HG03565 (cell line): ENCODE measurements around the gene GALK1.

Experiments
- ATAC-seq: cut with Tn5 transposase; IDR thresholded peaks from one replicate; pipeline ENCODE4 v1.9.1; 2021; ENCODE audit warnings: mild to moderate bottlenecking, moderate library complexity; ENCODE audit not compliant: unreplicated experiment

GALK1 gene

GRCh38 chr17:75751676-75752404 is 13.2 kb downstream of the GALK1 start:
- no peak for ATAC-seq

DNA sequence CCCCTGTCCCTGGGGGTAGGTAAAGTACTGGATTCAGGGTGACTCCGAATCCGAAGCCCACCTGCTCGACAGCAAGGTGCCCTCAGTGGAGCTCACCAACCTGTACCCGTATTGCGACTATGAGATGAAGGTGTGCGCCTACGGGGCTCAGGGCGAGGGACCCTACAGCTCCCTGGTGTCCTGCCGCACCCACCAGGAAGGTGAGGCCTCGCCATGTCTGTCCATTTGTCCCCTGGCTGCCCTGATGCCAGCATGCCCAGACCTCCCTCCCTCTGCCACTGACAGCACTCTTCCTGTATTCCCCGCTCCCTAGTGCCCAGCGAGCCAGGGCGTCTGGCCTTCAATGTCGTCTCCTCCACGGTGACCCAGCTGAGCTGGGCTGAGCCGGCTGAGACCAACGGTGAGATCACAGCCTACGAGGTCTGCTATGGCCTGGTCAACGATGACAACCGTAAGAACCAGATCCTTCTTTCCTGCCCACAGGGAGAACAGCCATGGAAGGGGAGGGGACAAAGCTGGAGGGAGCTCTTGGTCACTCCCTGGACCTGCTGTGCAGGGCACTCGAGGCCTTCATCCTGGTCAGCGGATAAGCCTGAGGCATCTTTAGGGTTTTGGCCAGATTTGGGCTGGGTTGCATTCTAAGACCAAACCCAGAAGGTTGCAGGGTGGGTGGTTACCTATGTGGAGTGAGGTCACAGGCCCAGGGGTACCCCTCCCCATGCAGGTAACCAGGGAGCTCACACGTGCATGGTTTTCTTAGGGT is 14.2 kb downstream of the GALK1 start:
- ATAC-seq, result no peak

- no peak for ATAC-seq
These were observed 15.2 kb downstream of the GALK1 start for GRCh38 chr17:75749545-75750389.

- no peak for ATAC-seq
These were observed 16.3 kb downstream of the GALK1 start for GRCh38 chr17:75748706-75749105.

DNA sequence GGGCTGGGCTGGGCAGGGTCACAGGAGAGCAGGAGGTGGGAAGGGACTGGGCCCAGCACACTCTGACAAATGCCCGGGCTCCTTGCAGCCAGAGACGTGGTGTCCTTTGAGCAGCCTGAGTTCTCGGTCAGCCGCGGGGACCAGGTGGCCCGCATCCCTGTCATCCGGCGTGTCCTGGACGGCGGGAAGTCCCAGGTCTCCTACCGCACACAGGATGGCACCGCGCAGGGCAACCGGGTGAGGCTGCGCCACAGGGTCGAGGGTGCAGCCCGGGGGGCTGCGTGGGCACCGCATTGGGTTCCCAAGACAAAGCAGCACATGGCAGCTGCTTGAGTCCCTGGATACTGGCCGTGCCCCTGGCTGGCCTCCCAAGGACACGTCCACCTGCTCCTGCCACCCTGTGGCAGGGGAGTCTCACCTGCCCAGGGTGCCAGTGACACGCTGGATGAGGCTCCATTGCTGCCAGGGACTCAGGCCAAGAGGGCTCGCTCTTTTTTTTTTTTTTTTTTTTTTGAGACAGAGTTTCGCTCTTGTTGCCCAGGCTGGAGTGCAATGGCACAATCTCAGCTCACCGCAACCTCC is 21.3 kb downstream of the GALK1 start:
- no peak for ATAC-seq

DNA sequence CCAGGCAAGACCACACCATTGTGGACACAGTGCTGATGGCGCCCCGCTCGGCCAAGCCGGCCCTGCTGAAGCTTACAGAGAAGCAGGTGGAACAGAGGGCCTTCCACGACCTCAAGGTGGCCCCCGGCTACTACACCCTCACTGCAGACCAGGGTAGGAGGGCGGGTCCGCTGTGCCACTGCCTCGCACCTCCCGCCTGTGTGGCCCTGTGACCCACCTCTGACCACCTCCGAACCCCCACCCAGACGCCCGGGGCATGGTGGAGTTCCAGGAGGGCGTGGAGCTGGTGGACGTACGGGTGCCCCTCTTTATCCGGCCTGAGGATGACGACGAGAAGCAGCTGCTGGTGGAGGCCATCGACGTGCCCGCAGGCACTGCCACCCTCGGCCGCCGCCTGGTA is 22.7 kb downstream of the GALK1 start:
- no peak for ATAC-seq

- ATAC-seq, result no peak
These were observed 24.3 kb downstream of the GALK1 start for GRCh38 chr17:75740631-75741077.

DNA sequence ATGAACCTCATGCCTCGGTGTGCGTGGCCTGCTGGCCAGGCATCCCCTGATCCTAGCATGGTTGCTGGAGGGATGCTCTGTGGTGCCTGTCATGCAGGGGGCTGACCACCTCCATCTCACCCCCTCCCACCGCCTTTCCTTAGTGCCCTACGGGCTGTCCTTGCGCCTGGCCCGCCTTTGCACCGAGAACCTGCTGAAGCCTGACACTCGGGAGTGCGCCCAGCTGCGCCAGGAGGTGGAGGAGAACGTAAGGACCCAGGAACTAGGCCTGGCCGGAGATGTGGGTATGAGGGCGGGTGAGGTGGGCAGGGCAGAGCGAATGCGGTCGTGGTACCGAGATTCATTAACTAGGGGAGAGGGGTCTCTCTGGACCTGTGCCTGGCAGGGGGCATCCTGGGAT is 24.8 kb downstream of the GALK1 start:
- ATAC-seq, result no peak

- ATAC-seq, result no peak
These were observed 25.2 kb downstream of the GALK1 start for GRCh38 chr17:75739801-75740200.

GRCh38 chr17:75739174-75739573 is 25.8 kb downstream of the GALK1 start:
- no peak for ATAC-seq

DNA sequence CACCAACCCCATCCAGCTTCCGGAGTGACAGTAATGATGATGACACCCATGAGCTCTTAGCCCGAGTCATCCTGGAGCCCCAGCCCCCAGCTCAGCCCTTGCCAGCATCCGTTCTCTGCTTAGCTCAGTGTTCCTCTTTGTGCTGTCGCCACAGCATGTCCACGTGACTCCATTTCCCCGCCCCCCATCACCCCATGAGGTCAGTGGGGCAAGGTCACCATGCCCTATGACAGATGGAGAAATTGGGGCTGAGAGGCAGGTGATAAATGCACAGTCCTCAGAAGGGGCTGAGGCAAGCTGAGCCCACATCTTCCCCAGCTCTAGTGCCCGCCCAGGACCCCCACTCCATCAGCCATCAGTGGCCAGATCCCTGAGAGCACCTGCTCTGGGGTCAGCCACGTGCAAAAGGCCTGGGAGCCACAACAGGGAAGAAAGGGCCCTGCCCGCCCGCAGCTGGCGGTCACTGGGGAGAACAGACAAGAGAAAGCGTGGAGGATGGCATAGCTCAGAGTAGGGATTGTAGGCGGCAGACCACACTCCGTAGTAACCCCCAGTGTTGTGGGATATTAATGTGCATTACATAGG is 26.7 kb downstream of the GALK1 start:
- ATAC-seq, result no peak

- no peak for ATAC-seq
These were observed 27.6 kb downstream of the GALK1 start for GRCh38 chr17:75737133-75737962.

- no peak for ATAC-seq
These were observed 28.7 kb downstream of the GALK1 start for GRCh38 chr17:75736173-75736835.

GRCh38 chr17:75734674-75735294 is 30.2 kb downstream of the GALK1 start:
- ATAC-seq, result no peak

DNA sequence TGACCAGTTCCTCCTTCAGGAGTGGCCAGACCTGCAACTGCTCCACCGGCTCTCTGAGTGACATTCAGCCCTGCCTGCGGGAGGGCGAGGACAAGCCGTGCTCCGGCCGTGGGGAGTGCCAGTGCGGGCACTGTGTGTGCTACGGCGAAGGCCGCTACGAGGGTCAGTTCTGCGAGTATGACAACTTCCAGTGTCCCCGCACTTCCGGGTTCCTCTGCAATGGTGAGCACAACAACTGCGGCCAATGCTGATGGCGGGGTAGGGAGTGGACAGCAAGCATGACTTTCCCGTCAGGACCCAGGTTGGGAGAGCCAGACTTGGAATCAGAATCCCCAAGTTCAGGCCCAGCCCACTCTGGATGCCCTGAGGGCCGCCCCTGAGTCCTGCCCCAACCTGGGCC is 31.5 kb downstream of the GALK1 start:
- no peak for ATAC-seq

GRCh38 chr17:75731716-75732498 is 33.1 kb downstream of the GALK1 start:
- no peak for ATAC-seq

DNA sequence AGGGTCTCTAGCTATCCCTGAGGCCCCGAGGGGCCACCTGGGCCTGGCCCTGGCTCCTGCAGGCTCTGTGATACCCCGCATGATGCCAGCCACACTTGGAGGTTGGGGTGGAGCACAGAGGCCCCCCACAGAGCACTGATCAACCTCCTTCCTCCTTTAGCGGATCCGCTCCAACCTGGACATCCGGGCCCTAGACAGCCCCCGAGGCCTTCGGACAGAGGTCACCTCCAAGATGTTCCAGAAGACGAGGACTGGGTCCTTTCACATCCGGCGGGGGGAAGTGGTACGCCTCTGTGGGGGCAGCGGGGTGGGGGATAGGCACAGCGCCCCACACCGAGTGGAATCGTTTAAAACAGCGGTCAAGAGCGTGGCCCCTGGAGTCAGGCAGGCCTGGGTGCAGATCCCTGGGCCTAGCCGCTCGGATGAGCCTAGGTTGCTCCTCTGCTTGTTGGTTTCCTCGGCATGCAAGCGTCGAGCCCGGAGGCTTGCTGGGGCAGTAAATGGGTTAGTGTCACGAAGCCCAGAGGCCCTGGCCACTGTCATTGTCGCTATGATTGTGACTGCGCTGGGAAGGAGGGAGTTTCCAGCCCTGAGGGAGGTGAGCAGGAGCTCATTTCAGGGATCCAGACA is 33.8 kb downstream of the GALK1 start:
- no peak for ATAC-seq

DNA sequence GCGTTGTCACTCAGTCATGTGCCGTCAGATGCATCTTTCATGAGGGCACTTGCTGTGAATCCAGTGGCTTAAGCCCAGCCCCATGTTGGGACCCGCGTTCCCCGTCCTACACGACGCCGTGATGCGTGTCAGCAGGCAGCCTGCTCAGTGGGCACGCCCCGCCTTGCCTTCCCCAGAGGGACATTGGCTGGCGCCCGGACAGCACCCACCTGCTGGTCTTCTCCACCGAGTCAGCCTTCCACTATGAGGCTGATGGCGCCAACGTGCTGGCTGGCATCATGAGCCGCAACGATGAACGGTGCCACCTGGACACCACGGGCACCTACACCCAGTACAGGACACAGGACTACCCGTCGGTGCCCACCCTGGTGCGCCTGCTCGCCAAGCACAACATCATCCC is 34.9 kb downstream of the GALK1 start:
- no peak for ATAC-seq
